OCI-LY3 (cell line): ENCODE measurements around the gene IL22RA2.

Experiments used
- CTCF ChIP-seq: fragments of 200-600, 300-600 bp; sonication (generic); IDR thresholded peaks from 2 replicates; pipeline ENCODE4 v1.5.1; 2014; ENCODE audit warnings: antibody characterized with exemption, low read length, low read depth
- EZH2phosphoT487 ChIP-seq: fragments of 200-600 bp; shearing (Covaris generic); IDR thresholded peaks from 2 replicates; pipeline ENCODE4 v1.6.1; 2018; ENCODE audit warnings: antibody characterized with exemption, mixed run types, low read depth

- TF ChIP-seq CTCF (no peak), EZH2phosphoT487 (no peak)
Observed at GRCh38 chr6:137149035-137149393, 24.4 kb downstream of the IL22RA2 start.
